GM19351 (cell line): ENCODE data around the gene HIRIP3.

Experiments used
- ATAC-seq: cut with Tn5 transposase; IDR thresholded peaks from one replicate; pipeline ENCODE4 v1.9.1; 2021; ENCODE audit warnings: mild to moderate bottlenecking, moderate library complexity; ENCODE audit not compliant: unreplicated experiment

HIRIP3 gene

DNA sequence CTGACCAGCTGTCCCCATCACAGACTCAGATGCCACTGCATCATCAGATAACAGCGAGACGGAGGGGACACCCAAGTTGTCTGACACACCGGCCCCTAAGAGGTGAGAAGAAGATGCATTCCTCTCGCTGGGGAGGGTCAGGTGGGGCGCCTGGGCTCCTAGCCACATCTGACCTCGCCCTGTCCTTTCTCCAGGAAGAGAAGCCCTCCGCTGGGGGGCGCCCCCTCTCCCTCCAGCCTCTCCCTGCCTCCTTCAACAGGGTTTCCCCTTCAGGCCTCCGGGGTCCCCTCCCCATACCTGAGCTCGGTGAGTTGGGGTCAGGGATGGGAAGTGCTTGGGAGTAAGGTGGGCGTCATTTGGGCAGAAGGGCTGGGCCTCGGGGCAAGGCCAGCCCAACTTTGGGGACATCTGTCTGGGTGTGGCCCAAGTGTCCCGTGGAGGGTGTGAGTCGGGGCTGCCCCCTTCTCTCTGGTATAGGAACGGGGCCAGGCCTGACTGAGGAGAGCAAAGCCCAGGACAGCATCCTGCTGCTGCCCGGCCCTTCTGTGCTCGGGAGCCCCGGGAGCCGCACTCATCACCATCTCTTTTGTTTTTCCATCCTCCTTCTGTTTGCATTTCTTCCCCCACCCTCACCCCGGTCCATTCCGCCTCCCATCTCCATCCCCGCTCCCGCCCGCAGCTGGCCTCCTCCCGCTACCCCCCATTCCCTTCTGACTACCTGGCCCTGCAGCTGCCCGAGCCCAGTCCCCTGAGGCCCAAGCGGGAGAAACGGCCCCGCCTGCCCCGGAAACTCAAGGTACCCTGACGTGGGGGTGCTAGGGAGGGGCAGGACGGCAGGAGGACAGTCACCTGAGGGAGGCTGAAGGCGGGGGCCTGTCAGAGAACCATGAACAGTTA, 5.6 kb upstream of the HIRIP3 start:
- ATAC-seq = no peak

DNA sequence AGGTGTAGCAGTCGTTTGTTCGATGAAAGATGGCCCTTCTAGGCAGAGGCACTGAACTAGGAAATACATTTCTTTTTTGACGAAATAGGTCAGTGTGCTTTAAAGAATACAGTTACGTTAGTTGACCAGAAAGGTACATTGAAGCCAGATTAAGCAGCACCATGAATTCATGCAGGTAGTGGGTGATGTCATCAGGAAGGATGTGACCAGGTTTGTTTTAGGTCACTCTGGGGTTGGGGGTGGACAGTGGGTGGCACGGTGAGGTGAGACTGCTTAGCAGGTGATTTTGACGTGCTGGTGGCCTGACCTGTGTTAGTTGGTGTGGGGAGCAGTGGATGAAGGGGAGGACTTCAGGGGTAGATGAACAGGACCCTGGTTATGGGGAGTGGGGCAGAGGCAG, 4.2 kb upstream of the HIRIP3 start:
- ATAC-seq = no peak

DNA sequence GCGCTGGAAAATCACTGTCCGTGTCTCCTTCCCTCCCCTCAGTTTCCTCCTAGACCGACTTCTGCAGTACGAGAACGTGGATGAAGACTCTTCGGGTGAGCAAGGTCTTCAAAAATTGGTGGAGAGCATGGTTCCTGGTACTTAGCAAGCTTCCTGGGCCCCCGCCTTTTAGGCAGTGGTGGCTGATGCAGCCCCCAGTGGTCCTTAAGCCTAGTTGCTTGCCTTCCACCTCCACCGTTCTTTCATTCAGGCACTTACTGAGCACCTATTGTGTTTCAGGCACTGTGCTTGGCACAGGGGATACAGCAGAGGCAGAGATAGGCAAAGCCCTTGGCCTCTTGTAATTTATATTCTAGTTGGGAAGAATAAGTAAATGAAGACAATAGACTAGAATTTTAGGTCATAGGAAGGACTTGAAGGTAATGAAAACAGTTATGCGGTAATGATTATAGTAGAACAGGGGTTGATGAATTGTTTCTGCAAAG, 1.4 kb upstream of the HIRIP3 start:
- ATAC-seq = no peak

DNA sequence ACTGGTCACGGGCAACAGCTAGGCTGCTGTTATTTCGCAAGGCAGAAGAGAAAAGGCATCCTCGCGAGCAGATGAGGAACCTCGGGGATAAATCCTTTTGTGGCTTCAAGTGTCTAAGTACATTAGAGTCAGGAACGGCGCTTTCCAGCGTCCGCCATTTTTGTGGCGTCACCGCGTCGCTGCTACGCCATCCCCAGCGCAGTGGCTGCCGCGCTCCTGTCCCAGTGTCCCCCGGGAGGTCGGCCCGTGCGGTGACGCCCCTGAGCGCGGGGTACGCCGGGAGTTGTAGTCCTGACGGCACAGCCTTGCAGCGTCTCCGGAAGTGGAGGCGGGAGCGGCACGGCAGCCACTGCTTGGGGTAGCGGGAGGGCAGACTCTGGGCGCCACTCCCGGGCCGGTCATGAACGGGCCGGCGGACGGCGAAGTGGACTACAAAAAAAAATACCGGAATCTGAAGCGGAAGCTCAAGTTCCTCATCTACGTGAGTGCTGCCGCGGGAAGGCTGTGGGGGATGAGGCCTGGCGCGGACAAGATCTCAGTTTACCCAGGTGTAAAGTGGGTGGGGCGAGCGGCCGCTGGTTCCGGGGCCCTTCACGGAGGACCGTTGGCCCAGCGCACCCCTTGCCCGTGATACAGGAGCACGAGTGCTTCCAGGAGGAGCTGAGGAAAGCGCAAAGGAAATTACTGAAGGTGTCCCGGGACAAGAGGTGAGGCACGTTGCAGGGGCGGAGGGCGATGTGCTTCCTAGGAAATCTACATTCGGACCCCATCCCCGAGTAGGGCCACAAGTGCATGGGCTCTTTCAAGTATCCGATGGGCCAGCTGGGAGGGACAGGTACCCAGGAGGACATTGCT, 721 bp upstream of the HIRIP3 start, which contains the start of gene INO80E:
INO80E (plus strand) TSS at position 331 of the 855 bp plus-strand sequence; CDS start at position 401, 70 bp downstream.
- peak; percentile 91 for ATAC-seq

DNA sequence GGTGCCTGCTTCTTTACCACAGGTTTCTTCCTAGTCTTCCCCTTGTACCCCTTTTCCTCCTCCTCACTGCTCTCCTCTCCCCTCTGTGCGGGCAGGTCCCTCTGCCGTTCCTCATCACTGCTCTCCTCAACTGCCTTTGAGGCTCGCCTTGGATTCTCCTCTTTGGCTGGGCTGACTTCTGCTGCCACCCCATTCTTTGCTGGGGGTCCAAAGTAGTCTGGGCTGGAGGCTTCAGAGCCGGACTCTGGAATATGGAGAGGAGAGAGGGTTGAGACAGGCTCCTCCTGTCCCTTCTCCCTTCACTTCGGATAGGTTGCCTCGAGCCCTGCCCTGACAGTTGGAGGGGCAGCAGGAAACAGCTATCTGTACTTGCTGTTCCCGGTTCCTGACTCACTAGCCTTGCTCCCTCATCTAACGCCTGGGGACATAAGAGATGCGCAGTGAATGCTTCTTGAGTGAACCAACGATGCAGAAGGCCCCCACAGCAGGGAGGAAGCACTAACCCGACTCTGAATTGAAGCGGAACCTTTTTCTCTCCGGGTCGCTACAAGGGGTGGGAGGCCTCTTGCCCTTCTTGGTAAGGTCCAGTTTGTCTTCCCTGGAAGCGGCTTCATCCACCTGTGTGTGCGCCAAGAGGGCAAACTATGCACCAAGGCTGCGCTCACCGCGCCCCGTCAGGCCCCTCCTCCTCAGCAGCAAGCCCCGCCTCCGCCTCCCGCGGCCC, 655 bp downstream of the HIRIP3 start:
- peak; percentile 35 for ATAC-seq

DNA sequence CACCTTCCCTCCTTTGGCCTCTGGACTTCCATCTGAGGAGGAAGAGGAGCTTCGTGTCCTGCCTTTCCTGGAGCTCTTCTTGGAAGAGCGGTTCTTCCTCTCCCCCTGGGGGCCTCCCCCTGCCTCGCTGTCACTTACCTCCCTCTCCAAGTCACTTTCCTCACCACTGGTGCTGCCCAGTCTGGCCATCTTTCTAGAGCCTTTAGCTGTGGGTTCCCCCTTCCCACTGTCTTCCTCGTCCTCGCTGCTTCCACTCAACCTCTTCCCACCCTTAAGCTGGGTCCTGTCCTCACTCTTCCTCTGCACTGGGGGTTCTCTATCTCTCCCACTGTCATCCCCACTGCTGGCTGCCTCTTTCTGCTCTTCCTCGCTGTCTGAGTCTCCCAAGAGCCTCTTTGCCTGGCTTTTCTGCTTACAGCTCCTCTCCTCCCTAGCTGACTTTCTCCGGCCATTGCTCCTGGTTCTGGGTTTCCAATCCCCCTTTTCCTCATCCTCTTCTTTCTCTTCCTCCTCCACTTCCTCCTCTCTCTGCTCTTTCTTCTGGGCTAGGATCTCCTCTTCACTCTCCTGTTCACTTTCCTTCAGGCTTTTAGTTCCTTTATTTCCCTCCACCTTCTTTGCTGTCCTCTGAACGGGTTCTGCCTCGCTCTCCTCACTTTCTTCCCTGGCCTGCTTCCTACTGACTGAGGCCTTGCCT, 1.4 kb downstream of the HIRIP3 start:
- ATAC-seq = no peak

DNA sequence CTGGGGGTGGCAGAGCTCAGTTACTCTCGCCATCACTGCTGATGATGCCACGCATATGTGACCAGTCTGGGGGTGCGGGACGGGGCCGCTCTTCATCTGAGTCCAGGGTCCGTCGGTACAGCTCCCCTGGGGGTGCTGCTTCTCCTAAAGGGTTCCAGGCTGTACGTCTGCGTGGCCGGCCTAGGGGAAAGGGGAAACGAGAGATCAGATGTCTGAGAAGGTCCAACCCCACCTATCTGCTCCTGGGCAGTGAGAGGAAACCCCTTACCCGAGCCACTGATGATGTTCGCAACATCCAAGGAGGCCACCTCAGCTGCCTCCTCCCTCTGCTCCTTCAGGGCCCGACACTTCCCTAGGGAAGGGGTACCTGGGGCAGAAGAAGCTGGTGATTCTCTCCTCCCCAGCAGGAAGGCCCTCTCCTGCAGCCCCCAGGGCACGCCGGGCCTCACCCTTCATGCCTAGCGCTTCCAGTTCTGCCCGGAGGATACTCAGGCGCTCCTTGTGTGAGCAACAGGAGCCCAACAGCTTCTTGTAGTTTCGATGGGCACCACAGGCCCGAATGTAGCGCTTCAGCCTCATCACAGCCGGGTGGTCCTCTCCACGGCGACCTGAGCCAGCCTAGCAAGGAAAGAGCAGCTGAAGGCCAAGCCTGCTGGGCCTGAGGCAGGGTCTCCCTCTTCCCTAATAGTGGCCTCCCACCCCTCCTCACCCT, 2.1 kb downstream of the HIRIP3 start:
- no peak for ATAC-seq

DNA sequence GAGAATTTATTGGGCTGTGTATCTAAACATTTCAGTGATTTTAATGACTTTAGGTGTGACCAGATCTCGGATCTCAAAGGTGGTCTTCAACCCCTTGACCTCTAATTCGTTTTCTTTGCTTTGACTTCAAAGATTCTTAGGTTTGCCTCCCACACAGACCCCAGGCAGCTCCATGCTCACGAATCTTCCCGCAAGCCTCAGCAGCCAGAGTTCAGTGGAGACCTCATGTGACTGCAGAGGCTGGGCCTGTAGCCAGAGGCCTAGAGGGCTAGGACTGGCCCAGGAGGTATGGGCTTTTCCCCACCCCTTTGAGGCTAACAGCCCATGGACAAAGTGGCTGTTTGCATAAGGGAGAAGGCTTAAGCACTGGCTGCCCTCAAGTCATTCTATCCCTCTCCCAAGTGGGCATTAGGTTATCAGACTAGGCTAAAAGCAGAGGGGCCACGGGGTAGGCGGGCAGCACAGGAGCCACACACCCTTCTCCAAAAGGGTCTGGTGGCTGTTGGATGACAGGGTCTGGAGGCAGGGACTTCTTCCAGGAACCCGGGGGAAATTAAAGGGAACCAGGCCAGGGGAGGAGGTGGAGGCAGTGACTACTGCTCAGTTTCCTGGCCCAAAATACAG, 3.0 kb downstream of the HIRIP3 start:
- ATAC-seq = no peak

DNA sequence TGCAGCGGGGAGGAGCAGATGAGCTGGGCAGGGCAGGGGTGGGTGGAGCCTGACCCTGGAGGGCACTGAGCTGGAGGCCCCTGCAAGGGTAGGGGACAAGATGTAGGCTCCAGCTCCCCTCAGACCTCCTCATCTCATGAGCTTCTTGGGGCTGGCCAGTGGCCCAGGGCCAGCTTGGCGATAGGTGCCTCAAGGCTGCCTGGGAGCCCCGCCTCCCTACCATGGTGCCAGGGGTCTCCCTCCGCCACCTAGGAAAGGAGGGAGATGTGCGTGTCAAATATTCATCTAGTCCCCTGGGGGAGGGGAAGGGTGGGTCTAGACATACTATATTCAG, 3.9 kb downstream of the HIRIP3 start:
- no peak for ATAC-seq

DNA sequence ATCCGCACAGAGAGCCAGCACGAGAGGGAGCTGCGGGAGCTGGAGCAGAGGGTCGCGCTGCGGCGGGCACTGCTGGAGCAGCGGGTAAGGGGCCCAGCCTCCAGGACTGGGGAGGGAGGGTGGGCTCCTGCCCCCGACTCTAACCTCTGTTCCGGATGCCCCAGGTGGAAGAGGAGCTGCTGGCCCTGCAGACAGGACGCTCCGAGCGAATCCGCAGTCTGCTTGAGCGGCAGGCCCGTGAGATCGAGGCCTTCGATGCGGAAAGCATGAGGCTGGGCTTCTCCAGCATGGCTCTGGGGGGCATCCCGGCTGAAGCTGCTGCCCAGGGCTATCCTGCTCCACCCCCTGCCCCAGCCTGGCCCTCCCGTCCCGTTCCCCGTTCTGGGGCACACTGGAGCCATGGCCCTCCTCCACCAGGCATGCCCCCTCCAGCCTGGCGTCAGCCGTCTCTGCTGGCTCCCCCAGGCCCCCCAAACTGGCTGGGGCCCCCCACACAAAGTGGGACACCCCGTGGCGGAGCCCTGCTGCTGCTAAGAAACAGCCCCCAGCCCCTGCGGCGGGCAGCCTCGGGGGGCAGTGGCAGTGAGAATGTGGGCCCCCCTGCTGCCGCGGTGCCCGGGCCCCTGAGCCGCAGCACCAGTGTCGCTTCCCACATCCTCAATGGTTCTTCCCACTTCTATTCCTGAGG, 4.4 kb downstream of the HIRIP3 start:
- ATAC-seq = no peak

DNA sequence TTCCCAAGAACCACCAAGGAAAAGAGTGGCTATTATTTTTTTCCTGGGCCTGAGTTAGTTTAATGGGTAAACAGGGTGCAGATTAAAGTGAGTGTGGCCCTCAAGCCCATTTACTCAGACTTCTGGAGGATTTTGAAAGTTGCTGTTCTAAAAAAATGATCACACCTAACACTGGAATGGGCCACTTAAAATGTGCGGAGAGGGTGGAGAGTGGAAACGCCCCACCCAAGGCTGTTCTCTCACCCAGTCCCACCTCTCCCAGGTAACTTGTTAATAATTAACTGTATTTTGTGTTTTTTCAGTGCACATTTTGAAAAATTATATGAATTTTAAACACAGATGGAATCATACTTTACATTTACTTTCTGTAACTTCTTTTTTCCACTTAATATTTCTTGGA, 5.4 kb downstream of the HIRIP3 start:
- ATAC-seq = no peak

DNA sequence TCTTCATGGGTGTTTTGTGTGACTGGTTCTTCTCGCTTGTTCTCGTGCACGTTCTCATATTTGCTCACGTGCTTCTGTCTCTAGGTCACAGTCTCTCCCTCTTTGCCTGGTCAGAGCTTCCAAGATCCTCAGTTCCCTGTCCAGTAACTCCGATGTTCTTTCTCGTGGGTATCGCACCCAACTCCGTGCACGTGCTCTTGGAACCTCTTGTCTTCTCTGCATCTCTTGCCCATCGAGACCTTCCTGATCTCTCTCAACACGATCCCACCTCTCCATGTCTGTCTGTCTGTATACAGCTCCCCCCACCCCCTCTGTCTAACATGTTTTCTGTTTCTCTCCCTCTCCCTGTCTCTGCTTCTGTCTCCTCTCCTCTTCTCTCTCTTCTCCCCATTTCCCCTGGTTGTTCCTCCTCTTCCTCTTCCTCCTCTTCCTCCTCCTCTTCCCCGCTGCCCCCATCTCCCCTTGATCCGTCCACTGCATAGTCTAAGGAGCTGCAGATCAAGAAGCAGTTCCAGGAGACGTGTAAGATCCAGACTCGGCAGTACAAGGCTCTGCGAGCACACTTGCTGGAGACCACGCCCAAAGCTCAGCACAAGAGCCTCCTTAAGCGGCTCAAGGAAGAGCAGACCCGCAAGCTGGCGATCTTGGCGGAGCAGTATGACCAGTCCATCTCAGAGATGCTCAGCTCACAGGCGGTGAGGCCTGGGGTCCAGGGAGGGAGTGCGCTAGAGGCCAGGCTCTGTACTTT, 6.1 kb downstream of the HIRIP3 start:
- no peak for ATAC-seq

DNA sequence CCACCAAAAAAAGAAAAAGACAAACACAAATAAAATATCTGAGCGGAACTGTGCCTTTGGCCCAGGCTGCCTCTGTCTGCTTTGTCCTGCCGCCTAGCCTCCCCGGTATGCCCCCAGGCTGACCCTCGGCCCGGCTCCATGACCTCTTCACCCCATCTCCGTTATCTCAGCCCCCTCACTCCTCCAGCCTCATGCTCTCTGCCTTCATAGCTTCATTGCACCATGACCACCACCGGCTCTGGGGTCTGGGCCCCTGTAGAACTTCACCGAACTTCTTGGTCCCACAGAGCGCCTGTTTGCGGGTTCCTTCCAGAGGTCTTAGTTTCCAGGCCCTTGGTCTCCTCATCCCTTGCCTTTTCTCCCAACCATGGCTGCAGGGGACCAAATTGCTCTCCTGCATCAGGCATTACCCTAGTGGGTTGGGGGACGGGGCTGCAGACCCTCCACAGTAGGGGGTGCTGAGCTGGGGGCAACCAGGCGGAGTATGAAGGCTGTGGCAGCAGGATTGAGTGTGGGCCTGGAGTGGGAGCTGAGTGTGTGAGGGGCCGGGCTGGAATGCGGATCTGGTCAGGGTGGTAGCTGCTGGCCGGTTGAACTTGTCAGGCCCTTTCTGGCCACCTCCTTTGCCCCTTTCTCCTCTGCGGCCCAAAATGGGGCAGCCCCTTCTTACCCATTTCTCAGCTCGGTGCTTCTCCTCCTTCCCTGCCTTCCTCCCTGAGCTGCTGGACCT, 6.9 kb downstream of the HIRIP3 start:
- no peak for ATAC-seq

DNA sequence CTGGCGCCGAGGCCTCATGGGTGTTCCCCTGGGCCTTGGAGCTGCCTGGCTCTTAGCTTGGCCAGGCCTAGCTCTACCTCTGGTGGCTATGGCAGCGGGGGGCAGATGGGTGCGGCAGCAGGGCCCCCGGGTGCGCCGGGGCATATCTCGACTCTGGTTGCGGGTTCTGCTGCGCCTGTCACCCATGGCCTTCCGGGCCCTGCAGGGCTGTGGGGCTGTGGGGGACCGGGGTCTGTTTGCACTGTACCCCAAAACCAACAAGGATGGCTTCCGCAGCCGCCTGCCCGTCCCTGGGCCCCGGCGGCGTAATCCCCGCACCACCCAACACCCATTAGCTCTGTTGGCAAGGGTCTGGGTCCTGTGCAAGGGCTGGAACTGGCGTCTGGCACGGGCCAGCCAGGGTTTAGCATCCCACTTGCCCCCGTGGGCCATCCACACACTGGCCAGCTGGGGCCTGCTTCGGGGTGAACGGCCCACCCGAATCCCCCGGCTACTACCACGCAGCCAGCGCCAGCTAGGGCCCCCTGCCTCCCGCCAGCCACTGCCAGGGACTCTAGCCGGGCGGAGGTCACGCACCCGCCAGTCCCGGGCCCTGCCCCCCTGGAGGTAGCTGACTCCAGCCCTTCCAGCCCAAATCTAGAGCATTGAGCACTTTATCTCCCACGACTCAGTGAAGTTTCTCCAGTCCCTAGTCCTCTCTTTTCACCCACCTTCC, 7.9 kb downstream of the HIRIP3 start:
- ATAC-seq = no peak

DNA sequence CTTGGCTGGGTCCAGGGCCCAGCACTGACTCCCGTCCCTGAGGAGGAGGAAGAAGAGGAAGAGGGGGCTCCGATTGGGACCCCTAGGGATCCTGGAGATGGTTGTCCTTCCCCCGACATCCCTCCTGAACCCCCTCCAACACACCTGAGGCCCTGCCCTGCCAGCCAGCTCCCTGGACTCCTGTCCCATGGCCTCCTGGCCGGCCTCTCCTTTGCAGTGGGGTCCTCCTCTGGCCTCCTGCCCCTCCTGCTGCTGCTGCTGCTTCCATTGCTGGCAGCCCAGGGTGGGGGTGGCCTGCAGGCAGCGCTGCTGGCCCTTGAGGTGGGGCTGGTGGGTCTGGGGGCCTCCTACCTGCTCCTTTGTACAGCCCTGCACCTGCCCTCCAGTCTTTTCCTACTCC, 8.5 kb downstream of the HIRIP3 start:
- no peak for ATAC-seq

DNA sequence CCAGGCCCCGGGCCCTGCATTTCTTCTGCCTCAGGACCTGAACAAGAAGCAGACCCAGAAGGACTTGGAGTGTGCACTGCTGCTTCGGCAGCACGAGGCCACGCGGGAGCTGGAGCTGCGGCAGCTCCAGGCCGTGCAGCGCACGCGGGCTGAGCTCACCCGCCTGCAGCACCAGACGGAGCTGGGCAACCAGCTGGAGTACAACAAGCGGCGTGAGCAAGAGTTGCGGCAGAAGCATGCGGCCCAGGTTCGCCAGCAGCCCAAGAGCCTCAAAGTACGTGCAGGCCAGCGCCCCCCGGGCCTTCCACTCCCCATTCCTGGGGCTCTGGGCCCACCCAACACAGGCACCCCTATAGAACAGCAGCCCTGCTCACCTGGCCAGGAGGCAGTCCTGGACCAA, 9.2 kb downstream of the HIRIP3 start:
- ATAC-seq = no peak

DNA sequence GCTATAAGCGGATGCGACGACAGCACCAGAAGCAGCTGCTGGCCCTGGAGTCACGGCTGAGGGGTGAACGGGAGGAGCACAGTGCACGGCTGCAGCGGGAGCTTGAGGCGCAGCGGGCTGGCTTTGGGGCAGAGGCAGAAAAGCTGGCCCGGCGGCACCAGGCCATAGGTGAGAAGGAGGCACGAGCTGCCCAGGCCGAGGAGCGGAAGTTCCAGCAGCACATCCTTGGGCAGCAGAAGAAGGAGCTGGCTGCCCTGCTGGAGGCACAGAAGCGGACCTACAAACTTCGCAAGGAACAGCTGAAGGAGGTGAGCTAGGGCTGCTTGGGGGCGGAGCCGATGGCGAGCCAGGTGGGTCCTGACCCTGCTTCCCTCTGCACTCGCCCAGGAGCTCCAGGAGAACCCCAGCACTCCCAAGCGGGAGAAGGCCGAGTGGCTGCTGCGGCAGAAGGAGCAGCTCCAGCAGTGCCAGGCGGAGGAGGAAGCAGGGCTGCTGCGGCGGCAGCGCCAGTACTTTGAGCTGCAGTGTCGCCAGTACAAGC, 10.1 kb downstream of the HIRIP3 start:
- ATAC-seq = no peak
